H9 (cell line): ENCODE measurements around the gene PLPPR4. TPM values are rescaled to one million over a fixed set of nuclear protein-coding genes. Genes with fewer than 3 reads are reported as not detected.

Experiments used
- DNase-seq: peaks from one replicate; pipeline ENCODE4 v3.0.0-alpha.2; 2017
- H2AFZ ChIP-seq: one replicate; pipeline ENCODE4 v1.6.1; 2013; ENCODE audit warnings: mild to moderate bottlenecking, low read length, control low read depth, moderate library complexity
- H2AK5ac ChIP-seq: 2 replicates; pipeline ENCODE4 v1.6.1; 2013; ENCODE audit warnings: low read length, control low read depth, mixed read lengths; ENCODE audit not compliant: insufficient read length
- H2BK120ac ChIP-seq: one replicate; pipeline ENCODE4 v1.6.1; 2013; ENCODE audit warnings: low read depth, mild to moderate bottlenecking, low read length, control low read depth, inconsistent platforms; ENCODE audit not compliant: poor library complexity, severe bottlenecking
- H2BK12ac ChIP-seq: 2 replicates; pipeline ENCODE4 v1.6.1; 2013; ENCODE audit warnings: low read length, control low read depth, mixed read lengths, low read depth; ENCODE audit not compliant: insufficient read length
- H2BK15ac ChIP-seq: 2 replicates; pipeline ENCODE4 v1.6.1; 2013; ENCODE audit warnings: low read depth, low read length, control low read depth
- H2BK20ac ChIP-seq: one replicate; pipeline ENCODE4 v1.6.1; 2013; ENCODE audit warnings: low read depth, mild to moderate bottlenecking, low read length, control low read depth, inconsistent platforms; ENCODE audit not compliant: poor library complexity, severe bottlenecking
- H2BK5ac ChIP-seq: 2 replicates; pipeline ENCODE4 v1.6.1; 2013; ENCODE audit warnings: low read length, control low read depth, mixed read lengths; ENCODE audit not compliant: insufficient read length
- H3K14ac ChIP-seq: 2 replicates; pipeline ENCODE4 v1.6.1; 2013; ENCODE audit warnings: low read length, control low read depth; ENCODE audit not compliant: insufficient read depth
- H3K18ac ChIP-seq: 2 replicates; pipeline ENCODE4 v1.6.1; 2013; ENCODE audit warnings: low read depth, mild to moderate bottlenecking, mixed read lengths, low read length, control low read depth; ENCODE audit not compliant: insufficient read length
- H3K23ac ChIP-seq: 2 replicates; pipeline ENCODE4 v1.6.1; 2013; ENCODE audit warnings: low read length, control low read depth, mixed read lengths, low read depth; ENCODE audit not compliant: insufficient read length
- H3K23me2 ChIP-seq: 2 replicates; pipeline ENCODE4 v1.6.1; 2013; ENCODE audit warnings: low read depth, mild to moderate bottlenecking, mixed read lengths, low read length, control low read depth; ENCODE audit not compliant: insufficient read length, poor library complexity, severe bottlenecking
- H3K27ac ChIP-seq: 2 replicates; pipeline ENCODE4 v1.5.1; 2013; ENCODE audit warnings: low read length, control low read depth, mixed read lengths, low read depth; ENCODE audit not compliant: insufficient read length
- H3K27me3 ChIP-seq: 2 replicates; pipeline ENCODE4 v1.6.1; 2013; ENCODE audit warnings: low read length, control low read depth, inconsistent platforms; ENCODE audit not compliant: insufficient read depth
- H3K4ac ChIP-seq: 2 replicates; pipeline ENCODE4 v1.6.1; 2013; ENCODE audit warnings: low read depth, mild to moderate bottlenecking, control low read depth, inconsistent platforms, low read length, moderate library complexity
- H3K4me1 ChIP-seq: 2 replicates; pipeline ENCODE4 v1.6.1; 2013; ENCODE audit warnings: low read length, control low read depth, inconsistent platforms; ENCODE audit not compliant: insufficient read depth
- H3K4me2 ChIP-seq: 2 replicates; pipeline ENCODE4 v1.6.1; 2013; ENCODE audit warnings: low read length, control low read depth, mixed read lengths; ENCODE audit not compliant: insufficient read length, insufficient read depth
- H3K56ac ChIP-seq: 2 replicates; pipeline ENCODE4 v1.6.1; 2013; ENCODE audit warnings: low read depth, mild to moderate bottlenecking, mixed read lengths, low read length, control low read depth; ENCODE audit not compliant: insufficient read length
- H3K79me1 ChIP-seq: 2 replicates; pipeline ENCODE4 v1.6.1; 2013; ENCODE audit warnings: low read depth, mild to moderate bottlenecking, moderate library complexity, low read length, control low read depth, inconsistent platforms; ENCODE audit not compliant: insufficient read depth, poor library complexity, severe bottlenecking
- H3K79me2 ChIP-seq: 2 replicates; pipeline ENCODE4 v1.6.1; 2013; ENCODE audit warnings: low read length, control low read depth, inconsistent platforms; ENCODE audit not compliant: insufficient read depth
- H3K9ac ChIP-seq: 2 replicates; pipeline ENCODE4 v1.6.1; 2013; ENCODE audit warnings: low read length, control low read depth, mixed read lengths; ENCODE audit not compliant: insufficient read length; ENCODE audit errors: extremely low read depth
- H3K9me3 ChIP-seq: one replicate; pipeline ENCODE4 v1.6.1; 2013; ENCODE audit warnings: low read depth, low read length, inconsistent platforms; ENCODE audit not compliant: control insufficient read depth
- H3T11ph ChIP-seq: one replicate; pipeline ENCODE4 v1.6.1; 2013; ENCODE audit warnings: mild to moderate bottlenecking, low read length, control low read depth, inconsistent platforms
- H4K20me1 ChIP-seq: one replicate; pipeline ENCODE4 v1.6.1; 2013; ENCODE audit not compliant: control insufficient read depth, insufficient read length, insufficient read depth
- H4K5ac ChIP-seq: 2 replicates; pipeline ENCODE4 v1.6.1; 2013; ENCODE audit warnings: low read depth, mild to moderate bottlenecking, mixed read lengths, low read length, control low read depth; ENCODE audit not compliant: insufficient read length
- H4K8ac ChIP-seq: replicated peaks from 2 replicates; pipeline ENCODE4 v1.6.1; 2013; ENCODE audit warnings: low read length, control low read depth, mixed read lengths, low read depth; ENCODE audit not compliant: insufficient read length
- H4K91ac ChIP-seq: 2 replicates; pipeline ENCODE4 v1.6.1; 2013; ENCODE audit warnings: low read depth, mild to moderate bottlenecking, moderate library complexity, mixed read lengths, low read length, control low read depth; ENCODE audit not compliant: insufficient read length
- H3K27ac Mint-ChIP-seq, 3 experiments: 2 replicates in 2 of 3; 3 replicates in 1 of 3; pipeline ENCODE4 v1.8.0; 2020 to 2021; ENCODE audit warnings: mixed read lengths in 3 of 3, mild to moderate bottlenecking in 1 of 3, moderate library complexity in 1 of 3
- H3K27me3 Mint-ChIP-seq: 2 replicates; pipeline ENCODE4 v1.8.0; 2021; ENCODE audit warnings: low read depth, mild to moderate bottlenecking, moderate library complexity, mixed read lengths
- H3K36me3 Mint-ChIP-seq, 3 experiments: 2 replicates in 2 of 3; 3 replicates in 1 of 3; pipeline ENCODE4 v1.8.0; 2020 to 2021; ENCODE audit warnings: low read depth in 3 of 3, mixed read lengths in 3 of 3; ENCODE audit not compliant: insufficient read depth in 1 of 3
- H3K4me1 Mint-ChIP-seq, 2 experiments: 2 replicates each; pipeline ENCODE4 v1.8.0; 2020; ENCODE audit warnings: mixed read lengths in 2 of 2
- H3K4me3 Mint-ChIP-seq, 2 experiments: 2 replicates in 1 of 2; 3 replicates in 1 of 2; pipeline ENCODE4 v1.8.0; 2020 to 2021; ENCODE audit warnings: mild to moderate bottlenecking in 2 of 2, mixed read lengths in 2 of 2, moderate library complexity in 1 of 2
- H3K9me3 Mint-ChIP-seq, 2 experiments: 2 replicates in 1 of 2; 3 replicates in 1 of 2; pipeline ENCODE4 v1.8.0; 2020; ENCODE audit warnings: mild to moderate bottlenecking in 2 of 2, mixed read lengths in 2 of 2, moderate library complexity in 1 of 2
- CTCF ChIP-seq: fragments of 200-600 bp; sonication (generic); conservative IDR thresholded peaks from 3 replicates; pipeline ENCODE4 v1.8.0; 2021; ENCODE audit warnings: antibody characterized with exemption, mild to moderate bottlenecking
- total RNA-seq: library from RNA; stranded (reverse); gene quantifications from 2 replicates; pipeline ENCODE4 v1.2.1, GENCODE V29; 2021

PLPPR4 gene
- total RNA-seq, 1 experiment from 2014 or later: 0.31 TPM

GRCh38 chr1:99236756-99237155 lies 27.5 kb upstream of the PLPPR4 start:
- no peak overlapping the region for H3K56ac ChIP-seq
- no peak overlapping the region for H2BK120ac ChIP-seq
- H3K27ac Mint-ChIP-seq: no peak overlapping the region
- H3K27me3 ChIP-seq: no peaks in the 10 kb centered on the region
- H4K8ac ChIP-seq: no peak overlapping the region
- no peaks in the 10 kb centered on the region for H3K9me3 ChIP-seq
- no peak overlapping the region for H3K18ac ChIP-seq
- no peak overlapping the region for H4K91ac ChIP-seq
- no peaks in the 10 kb centered on the region for H4K20me1 ChIP-seq
- no peak overlapping the region for H2BK15ac ChIP-seq
- H3K9me3 Mint-ChIP-seq: no peaks in the 10 kb centered on the region
- H3K79me1 ChIP-seq: no peaks in the 10 kb centered on the region
- no peak overlapping the region for H3K4me2 ChIP-seq
- no peak overlapping the region for H4K5ac ChIP-seq
- H2BK5ac ChIP-seq: no peak overlapping the region
- H3K79me2 ChIP-seq: no peaks in the 10 kb centered on the region
- TF ChIP-seq CTCF: no peak
- DNase-seq: no peak
- H3K4me1 Mint-ChIP-seq: no peaks in the 10 kb centered on the region
- no peak overlapping the region for H2AK5ac ChIP-seq
- no peak overlapping the region for H3K23ac ChIP-seq
- no peak overlapping the region for H2AFZ ChIP-seq
- no peaks in the 10 kb centered on the region for H3K36me3 Mint-ChIP-seq
- H2BK20ac ChIP-seq: no peak overlapping the region
- H3K23me2 ChIP-seq: no peaks in the 10 kb centered on the region
- no peak overlapping the region for H3K27ac ChIP-seq
- no peaks in the 10 kb centered on the region for H3K27me3 Mint-ChIP-seq
- H3K4ac ChIP-seq: no peak overlapping the region
- no peak overlapping the region for H3K9ac ChIP-seq
- no peak overlapping the region for H3T11ph ChIP-seq
- H3K14ac ChIP-seq: no peak overlapping the region
- no peak overlapping the region for H3K4me3 Mint-ChIP-seq
- H2BK12ac ChIP-seq: no peak overlapping the region
- no peaks in the 10 kb centered on the region for H3K4me1 ChIP-seq
